ENCODE measurements around the gene OR5K4.

DNA sequence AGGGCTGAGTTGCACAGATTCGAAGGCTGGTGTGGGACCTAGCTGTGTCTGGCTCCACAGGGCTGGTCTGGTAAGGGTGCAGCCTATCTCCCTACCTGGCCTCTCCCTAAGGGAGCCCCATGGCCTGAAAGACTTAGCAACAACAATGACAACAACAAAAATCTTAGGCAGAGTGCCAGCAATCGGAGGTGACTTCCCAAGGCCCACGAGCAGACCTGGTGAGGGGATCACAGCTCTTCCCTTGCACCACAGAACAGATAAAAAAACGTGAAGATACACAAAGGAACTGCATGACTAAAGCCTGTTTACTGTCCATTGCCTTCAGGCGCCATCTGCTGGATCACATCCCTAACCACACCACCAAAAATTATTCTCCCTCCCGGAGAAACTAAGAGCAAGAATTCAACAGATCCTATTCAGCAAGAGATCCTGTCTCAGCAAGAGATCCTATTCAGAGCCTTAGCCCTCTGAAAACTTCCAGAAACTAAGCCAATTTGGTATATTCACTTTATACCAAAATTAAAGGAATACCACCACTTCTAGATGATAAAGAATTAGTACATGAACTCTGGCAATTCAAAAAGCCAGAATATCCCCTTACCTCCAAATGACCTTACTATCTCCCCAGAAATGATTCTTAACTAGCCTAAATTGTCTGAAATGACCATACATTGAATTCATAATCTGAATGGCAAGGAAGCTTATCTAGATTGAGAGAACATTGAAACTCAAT lies 24.1 kb upstream of the OR5K4 start:
- TF ChIP-seq, protein P1, sequence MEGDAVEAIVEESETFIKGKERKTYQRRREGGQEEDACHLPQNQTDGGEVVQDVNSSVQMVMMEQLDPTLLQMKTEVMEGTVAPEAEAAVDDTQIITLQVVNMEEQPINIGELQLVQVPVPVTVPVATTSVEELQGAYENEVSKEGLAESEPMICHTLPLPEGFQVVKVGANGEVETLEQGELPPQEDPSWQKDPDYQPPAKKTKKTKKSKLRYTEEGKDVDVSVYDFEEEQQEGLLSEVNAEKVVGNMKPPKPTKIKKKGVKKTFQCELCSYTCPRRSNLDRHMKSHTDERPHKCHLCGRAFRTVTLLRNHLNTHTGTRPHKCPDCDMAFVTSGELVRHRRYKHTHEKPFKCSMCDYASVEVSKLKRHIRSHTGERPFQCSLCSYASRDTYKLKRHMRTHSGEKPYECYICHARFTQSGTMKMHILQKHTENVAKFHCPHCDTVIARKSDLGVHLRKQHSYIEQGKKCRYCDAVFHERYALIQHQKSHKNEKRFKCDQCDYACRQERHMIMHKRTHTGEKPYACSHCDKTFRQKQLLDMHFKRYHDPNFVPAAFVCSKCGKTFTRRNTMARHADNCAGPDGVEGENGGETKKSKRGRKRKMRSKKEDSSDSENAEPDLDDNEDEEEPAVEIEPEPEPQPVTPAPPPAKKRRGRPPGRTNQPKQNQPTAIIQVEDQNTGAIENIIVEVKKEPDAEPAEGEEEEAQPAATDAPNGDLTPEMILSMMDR (IDR thresholded peaks at IDR 0.05; ENCODE audit: low read length), result peak; percentile 87
- TF ChIP-seq EZH2phosphoT487 (IDR thresholded peaks at IDR 0.05; ENCODE audit: low read length) (no peak), EZH2 (optimal IDR thresholded peaks at IDR 0.05; ENCODE audit: low read depth, low read length) (no peak)
